Endothelial cell of umbilical vein (primary cell): Measurements from ENCODE around the gene FXYD7.
"Not testable (repeated sequence)": the region's sequence is repeated elsewhere in the genome, so short reads cannot be mapped to it uniquely, and the experiment has no call there.

Experiments
- EZH2 ChIP-seq: IDR thresholded peaks from 2 replicates; pipeline ENCODE4 v1.6.1; 2012; ENCODE audit warnings: borderline replicate concordance, low read depth, mild to moderate bottlenecking, moderate library complexity, low read length, inconsistent platforms; ENCODE audit not compliant: severe bottlenecking
- FOS ChIP-seq: IDR thresholded peaks from 2 replicates; pipeline ENCODE4 v1.6.1; 2011; ENCODE audit warnings: mild to moderate bottlenecking, low read length, moderate library complexity, borderline replicate concordance; ENCODE audit not compliant: insufficient read depth
- GATA2 ChIP-seq: IDR thresholded peaks from 2 replicates; pipeline ENCODE4 v1.7.0; 2011; ENCODE audit warnings: low read depth, mild to moderate bottlenecking, moderate library complexity, mixed read lengths, low read length; ENCODE audit not compliant: insufficient read length, insufficient read depth
- POLR2A ChIP-seq: IDR thresholded peaks from 2 replicates; pipeline ENCODE4 v1.6.1; 2012; ENCODE audit warnings: low read depth, mild to moderate bottlenecking, control low read depth, low read length
- POLR2AphosphoS5 ChIP-seq: IDR thresholded peaks from 2 replicates; pipeline ENCODE4 v1.6.1; 2012; ENCODE audit warnings: low read depth, mild to moderate bottlenecking, control low read depth, low read length, moderate library complexity; ENCODE audit not compliant: insufficient read depth
- TF ChIP-seq, protein P1 (sequence below), 2 donors: IDR thresholded peaks; 1 replicate in 1 of 2; 2 replicates in 1 of 2; pipeline ENCODE4 v1.5.1; 2011; ENCODE audit warnings: low read length in 2 of 2, mild to moderate bottlenecking in 2 of 2, moderate library complexity in 2 of 2, control low read depth in 1 of 2, inconsistent platforms in 1 of 2, low read depth in 1 of 2; ENCODE audit not compliant: insufficient read depth in 1 of 2; ENCODE audit errors: extremely low read depth in 1 of 2
- TF ChIP-seq, protein P2 (sequence below): IDR thresholded peaks from 2 replicates; pipeline ENCODE4 v1.6.1; 2011; ENCODE audit not compliant: insufficient read depth, insufficient read length

DNA sequence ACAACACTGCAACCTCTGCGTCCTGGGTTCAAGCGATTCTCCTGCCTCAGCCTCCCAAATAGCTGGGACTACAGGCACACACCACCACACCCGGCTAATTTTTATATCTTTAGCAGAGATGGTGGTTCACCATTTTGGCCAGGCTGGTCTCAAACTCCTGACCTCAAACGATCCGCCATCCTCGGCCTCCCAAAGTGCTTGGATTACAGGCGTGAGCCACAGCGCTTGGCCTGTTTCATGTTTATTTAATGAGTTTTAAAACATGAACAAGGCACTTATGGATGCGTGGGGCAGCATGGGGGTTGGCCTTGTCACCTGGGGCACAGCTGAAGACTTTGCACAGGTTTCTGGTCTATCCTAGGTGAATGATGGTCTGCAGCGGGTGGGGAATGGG is 10.1 kb downstream of the FXYD7 start:
- TF ChIP-seq, protein P1, sequence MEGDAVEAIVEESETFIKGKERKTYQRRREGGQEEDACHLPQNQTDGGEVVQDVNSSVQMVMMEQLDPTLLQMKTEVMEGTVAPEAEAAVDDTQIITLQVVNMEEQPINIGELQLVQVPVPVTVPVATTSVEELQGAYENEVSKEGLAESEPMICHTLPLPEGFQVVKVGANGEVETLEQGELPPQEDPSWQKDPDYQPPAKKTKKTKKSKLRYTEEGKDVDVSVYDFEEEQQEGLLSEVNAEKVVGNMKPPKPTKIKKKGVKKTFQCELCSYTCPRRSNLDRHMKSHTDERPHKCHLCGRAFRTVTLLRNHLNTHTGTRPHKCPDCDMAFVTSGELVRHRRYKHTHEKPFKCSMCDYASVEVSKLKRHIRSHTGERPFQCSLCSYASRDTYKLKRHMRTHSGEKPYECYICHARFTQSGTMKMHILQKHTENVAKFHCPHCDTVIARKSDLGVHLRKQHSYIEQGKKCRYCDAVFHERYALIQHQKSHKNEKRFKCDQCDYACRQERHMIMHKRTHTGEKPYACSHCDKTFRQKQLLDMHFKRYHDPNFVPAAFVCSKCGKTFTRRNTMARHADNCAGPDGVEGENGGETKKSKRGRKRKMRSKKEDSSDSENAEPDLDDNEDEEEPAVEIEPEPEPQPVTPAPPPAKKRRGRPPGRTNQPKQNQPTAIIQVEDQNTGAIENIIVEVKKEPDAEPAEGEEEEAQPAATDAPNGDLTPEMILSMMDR (IDR thresholded peaks at IDR 0.05; ENCODE audit: extremely low read depth in 1 of 2, insufficient read depth in 1 of 2, low read depth in 1 of 2, low read length in 2 of 2): not testable (repeated sequence)
- TF ChIP-seq POLR2A, EZH2, POLR2AphosphoS5, GATA2, FOS: not testable (repeated sequence)
- TF ChIP-seq, protein P2, sequence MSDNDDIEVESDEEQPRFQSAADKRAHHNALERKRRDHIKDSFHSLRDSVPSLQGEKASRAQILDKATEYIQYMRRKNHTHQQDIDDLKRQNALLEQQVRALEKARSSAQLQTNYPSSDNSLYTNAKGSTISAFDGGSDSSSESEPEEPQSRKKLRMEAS: not testable (repeated sequence)
